ENCODE measurements around the gene PIM1. TPM values are rescaled to one million over a fixed set of nuclear protein-coding genes. Genes with fewer than 3 reads are reported as not detected.

PIM1 gene
- polyA plus RNA-seq, 1 donor (not counting 4 experiments of a cell fraction or from before 2014, with no cell fraction given) = 10.2 TPM

DNA sequence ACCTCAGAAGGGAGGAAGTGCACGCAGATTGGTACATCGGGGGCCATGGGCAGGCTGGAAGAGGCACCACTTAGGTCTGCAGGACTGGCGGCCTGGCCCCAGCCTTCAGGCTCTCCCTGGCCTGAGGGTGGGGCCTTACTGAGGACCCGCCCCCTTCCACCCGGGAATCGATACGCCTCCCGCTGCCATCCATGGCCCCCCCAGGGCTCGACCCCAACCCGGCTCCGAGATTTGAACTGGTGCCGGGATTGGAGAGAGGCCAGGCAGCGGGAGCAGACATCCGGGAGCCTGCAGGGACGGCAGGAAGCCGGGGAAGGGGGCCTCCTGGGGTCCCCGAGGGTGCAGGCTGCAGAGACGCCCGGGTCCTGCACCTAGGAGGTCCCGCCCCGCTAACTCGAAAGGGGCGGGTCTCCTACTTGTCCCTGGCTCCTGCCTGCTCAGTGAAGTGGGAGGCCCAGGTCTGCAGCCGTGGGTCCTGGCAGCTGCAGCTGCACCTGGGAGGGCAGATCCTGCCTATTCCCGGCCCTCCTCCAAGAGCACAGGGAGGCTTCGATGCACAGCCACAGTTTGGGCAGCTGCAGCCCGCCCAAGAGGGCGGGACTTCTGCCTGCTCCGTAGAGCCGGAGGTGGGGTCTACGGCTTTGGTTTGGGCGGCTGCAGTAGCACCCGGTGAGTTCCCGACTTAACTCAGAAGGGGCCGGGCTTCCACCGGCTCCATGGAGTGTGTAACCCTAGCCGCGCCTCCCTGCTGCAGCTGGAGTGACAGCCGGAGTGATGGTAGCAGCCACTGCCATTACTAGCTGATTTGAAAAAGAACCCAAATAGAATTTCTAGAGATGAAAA, 52.4 kb downstream of the PIM1 start:
- Histone ChIP-seq H3K4me3 (ENCODE audit: control insufficient read depth in 2 of 3, extremely low read depth in 1 of 3, insufficient read depth in 2 of 3, low read depth in 1 of 3, low read length in 3 of 3) (peak overlapping the region; percentile 46 to 70 (median 63)), H2AFZ (ENCODE audit: control insufficient read depth, low read length) (peak overlapping the region; percentile 88), H4K20me1 (ENCODE audit: control insufficient read depth, extremely low read depth, insufficient read depth, low read length) (no peaks in the 10 kb centered on the region), H3K9me3 (ENCODE audit: control insufficient read depth, low read depth, low read length) (no peaks in the 10 kb centered on the region), H3K36me3 (ENCODE audit: control insufficient read depth in 2 of 2, extremely low read depth in 1 of 2, insufficient read depth in 2 of 2, low read length in 2 of 2) (no peaks in the 10 kb centered on the region), H3K27me3 (ENCODE audit: control insufficient read depth, extremely low read depth, insufficient read depth, low read length) (no peaks in the 10 kb centered on the region), H3K4me2 (ENCODE audit: control insufficient read depth, extremely low read depth, insufficient read depth, low read depth, low read length) (peak overlapping the region; percentile 85), H3K4me1 (ENCODE audit: control insufficient read depth, extremely low read depth, insufficient read depth, low read length) (peaks cover 11% of the 10 kb centered on the region), H3K79me2 (ENCODE audit: control insufficient read depth, insufficient read depth, low read length) (no peaks in the 10 kb centered on the region), H3K9me1 (ENCODE audit: control insufficient read depth, extremely low read depth, insufficient read depth, low read length) (no peaks in the 10 kb centered on the region), H3K9ac (ENCODE audit: control insufficient read depth, extremely low read depth, insufficient read depth, low read length) (peak overlapping the region; percentile 37), H3K27ac (ENCODE audit: control insufficient read depth, insufficient read depth, low read length) (no peak overlapping the region)
- DNase-seq (ENCODE audit: low read depth, low spot score) (peak; percentile 62), FAIRE-seq (peak; percentile 71)
- dilution Hi-C loops (cut with MboI; ENCODE audit: extremely low pct_ligation_motif_present, low sequenced_read_pairs) = no loop called here
- TF ChIP-seq EZH2 (IDR thresholded peaks at IDR 0.05; ENCODE audit: low read length) = no peak
- TF ChIP-seq, protein P1, sequence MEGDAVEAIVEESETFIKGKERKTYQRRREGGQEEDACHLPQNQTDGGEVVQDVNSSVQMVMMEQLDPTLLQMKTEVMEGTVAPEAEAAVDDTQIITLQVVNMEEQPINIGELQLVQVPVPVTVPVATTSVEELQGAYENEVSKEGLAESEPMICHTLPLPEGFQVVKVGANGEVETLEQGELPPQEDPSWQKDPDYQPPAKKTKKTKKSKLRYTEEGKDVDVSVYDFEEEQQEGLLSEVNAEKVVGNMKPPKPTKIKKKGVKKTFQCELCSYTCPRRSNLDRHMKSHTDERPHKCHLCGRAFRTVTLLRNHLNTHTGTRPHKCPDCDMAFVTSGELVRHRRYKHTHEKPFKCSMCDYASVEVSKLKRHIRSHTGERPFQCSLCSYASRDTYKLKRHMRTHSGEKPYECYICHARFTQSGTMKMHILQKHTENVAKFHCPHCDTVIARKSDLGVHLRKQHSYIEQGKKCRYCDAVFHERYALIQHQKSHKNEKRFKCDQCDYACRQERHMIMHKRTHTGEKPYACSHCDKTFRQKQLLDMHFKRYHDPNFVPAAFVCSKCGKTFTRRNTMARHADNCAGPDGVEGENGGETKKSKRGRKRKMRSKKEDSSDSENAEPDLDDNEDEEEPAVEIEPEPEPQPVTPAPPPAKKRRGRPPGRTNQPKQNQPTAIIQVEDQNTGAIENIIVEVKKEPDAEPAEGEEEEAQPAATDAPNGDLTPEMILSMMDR (optimal IDR thresholded peaks at IDR 0.05 in 1 of 3, IDR thresholded peaks at IDR 0.05 in 1 of 3, conservative IDR thresholded peaks at IDR 0.05 in 1 of 3; ENCODE audit: extremely low read depth in 1 of 3, insufficient read depth in 2 of 3, low read length in 3 of 3) = no peak

DNA sequence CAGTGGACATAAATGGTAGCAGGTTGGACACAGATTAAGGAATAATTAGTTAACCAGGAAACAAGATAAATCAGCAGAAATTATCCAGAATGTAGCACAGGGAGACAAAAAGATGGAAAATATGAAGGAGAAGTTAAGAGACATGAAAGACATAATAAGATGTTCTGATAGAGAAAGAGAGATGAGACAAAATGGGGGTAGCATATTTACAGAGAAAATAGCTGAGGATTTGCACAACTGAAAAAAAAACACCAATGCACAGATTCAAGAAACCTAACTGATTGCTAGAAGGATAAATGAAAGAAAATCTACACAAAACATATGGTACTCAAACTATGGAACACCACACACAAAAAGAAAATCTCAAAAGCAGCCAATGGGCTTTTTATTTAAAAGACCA, 53.0 kb downstream of the PIM1 start:
- dilution Hi-C loops (cut with MboI; ENCODE audit: extremely low pct_ligation_motif_present, low sequenced_read_pairs) = no loop called here
- Histone ChIP-seq H3K27ac (ENCODE audit: control insufficient read depth, insufficient read depth, low read length) (no peak overlapping the region), H3K9ac (ENCODE audit: control insufficient read depth, extremely low read depth, insufficient read depth, low read length) (no peak overlapping the region), H3K9me1 (ENCODE audit: control insufficient read depth, extremely low read depth, insufficient read depth, low read length) (no peaks in the 10 kb centered on the region), H4K20me1 (ENCODE audit: control insufficient read depth, extremely low read depth, insufficient read depth, low read length) (no peaks in the 10 kb centered on the region), H2AFZ (ENCODE audit: control insufficient read depth, low read length) (peak overlapping the region; percentile 88), H3K9me3 (ENCODE audit: control insufficient read depth, low read depth, low read length) (no peaks in the 10 kb centered on the region), H3K79me2 (ENCODE audit: control insufficient read depth, insufficient read depth, low read length) (no peaks in the 10 kb centered on the region), H3K4me1 (ENCODE audit: control insufficient read depth, extremely low read depth, insufficient read depth, low read length) (peaks cover 11% of the 10 kb centered on the region), H3K27me3 (ENCODE audit: control insufficient read depth, extremely low read depth, insufficient read depth, low read length) (no peaks in the 10 kb centered on the region), H3K4me2 (ENCODE audit: control insufficient read depth, extremely low read depth, insufficient read depth, low read depth, low read length) (peak overlapping the region; percentile 85), H3K36me3 (ENCODE audit: control insufficient read depth in 2 of 2, extremely low read depth in 1 of 2, insufficient read depth in 2 of 2, low read length in 2 of 2) (no peaks in the 10 kb centered on the region), H3K4me3 (ENCODE audit: control insufficient read depth in 2 of 3, extremely low read depth in 1 of 3, insufficient read depth in 2 of 3, low read depth in 1 of 3, low read length in 3 of 3) (peak overlapping the region in 2 of 3 experiments; percentile 63 to 70)
- FAIRE-seq (no peak), DNase-seq (ENCODE audit: low read depth, low spot score) (no peak)
- TF ChIP-seq, protein P1 (optimal IDR thresholded peaks at IDR 0.05 in 1 of 3, IDR thresholded peaks at IDR 0.05 in 1 of 3, conservative IDR thresholded peaks at IDR 0.05 in 1 of 3; ENCODE audit: extremely low read depth in 1 of 3, insufficient read depth in 2 of 3, low read length in 3 of 3) = no peak
- TF ChIP-seq EZH2 (IDR thresholded peaks at IDR 0.05; ENCODE audit: low read length) = no peak

Other genes starting within 250 kb of the PIM1 start
- not detected in 3 replicates for gene PI16, start 215.4 kb upstream of the PIM1 start, polyA plus RNA-seq
- gene MTCH1, start 184.0 kb upstream of the PIM1 start, polyA plus RNA-seq = 72.9 to 90.3 TPM (median 88.8 TPM) in 3 replicates
- 0.03 to 0.13 TPM (median 0.08 TPM) in 3 replicates for gene FGD2, start 164.5 kb upstream of the PIM1 start, polyA plus RNA-seq
- 5.3 to 7.3 TPM (median 5.9 TPM) in 3 replicates for gene TBC1D22B, start 87.6 kb downstream of the PIM1 start, polyA plus RNA-seq
- 0.44 to 0.85 TPM (median 0.80 TPM) in 3 replicates for gene TMEM217, start 88.0 kb downstream of the PIM1 start, polyA plus RNA-seq
- gene RNF8, start 183.8 kb downstream of the PIM1 start, polyA plus RNA-seq = 25.3 to 34.5 TPM (median 25.7 TPM) in 3 replicates